Measurements from ENCODE around the gene SLC25A34. TPM values are rescaled to one million over a fixed set of nuclear protein-coding genes. Genes with fewer than 3 reads are reported as not detected.

The SLC25A34 gene
- total RNA-seq, 4 donors from 2014 or later, result 0.98 to 2.6 (median 2.0) TPM

DNA sequence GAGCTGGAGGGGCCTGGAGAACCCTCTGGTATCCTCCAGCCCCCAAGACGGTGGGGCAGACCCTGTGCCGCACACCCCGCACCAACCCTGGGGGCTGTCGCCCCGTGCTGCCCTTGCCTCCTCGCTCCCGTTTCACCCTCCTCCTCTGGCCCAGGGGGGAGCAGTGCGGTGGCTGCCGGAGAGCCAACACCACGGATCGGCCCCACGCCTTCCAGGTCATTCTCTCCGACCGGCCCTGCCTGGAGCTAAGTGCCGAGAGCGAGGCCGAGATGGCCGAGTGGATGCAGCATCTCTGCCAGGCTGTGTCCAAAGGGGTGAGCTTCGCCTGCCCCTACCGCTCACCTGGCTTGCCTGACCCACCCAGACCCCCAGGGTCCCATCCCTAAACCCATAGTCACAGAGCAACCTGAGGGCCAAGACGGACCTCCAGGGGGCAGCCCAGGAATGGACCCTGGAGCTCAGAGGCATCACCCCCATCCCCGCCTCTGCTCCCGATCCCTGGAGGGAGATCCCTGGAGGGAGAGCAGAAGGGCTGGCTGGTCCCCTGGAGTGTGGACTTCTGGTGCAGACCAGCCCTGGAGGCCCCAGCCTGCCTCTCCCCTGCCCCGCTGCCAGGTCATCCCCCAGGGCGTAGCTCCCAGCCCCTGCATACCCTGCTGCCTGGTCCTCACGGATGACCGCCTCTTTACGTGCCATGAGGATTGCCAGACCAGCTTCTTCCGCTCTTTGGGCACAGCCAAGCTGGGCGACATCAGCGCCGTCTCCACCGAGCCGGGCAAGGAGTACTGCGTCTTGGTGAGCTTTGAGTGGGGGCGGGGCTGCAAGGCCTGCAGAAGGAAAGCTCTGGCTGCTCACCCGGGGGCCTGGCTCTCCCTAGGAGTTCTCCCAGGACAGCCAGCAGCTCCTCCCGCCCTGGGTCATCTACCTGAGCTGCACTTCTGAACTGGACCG is 4.0 kb upstream of the SLC25A34 start:
- TF ChIP-seq CTCF (IDR thresholded peaks at IDR 0.05) (no peak), POLR2A (IDR thresholded peaks at IDR 0.05) (no peak)
- peaks cover 47 to 63% of the 10 kb centered on the region in 2 donors for H3K36me3 ChIP-seq
- intact Hi-C loops (cut with DNase I), result no loop called here

GRCh38 chr1:15732686-15733081 is 3.4 kb upstream of the SLC25A34 start:
- no CpG with 5 or more reads among the region's 7 CpGs for WGBS, 2 donors
- peak; percentile 49 to 63 for DNase-seq
- Histone ChIP-seq H3K4me1 (peaks cover 28 to 57% of the 10 kb centered on the region in 2 donors), H3K4me3 (replicated peaks in 1 of 3) (no peak overlapping the region), H3K27me3 (no peaks in the 10 kb centered on the region), H3K27ac (peak overlapping the region; percentile 58 to 72 (median 65)), H3K9me3 (no peaks in the 10 kb centered on the region), H3K36me3 (peaks cover 40 to 57% of the 10 kb centered on the region in 2 donors)
- intact Hi-C loops (cut with DNase I), result no loop called here
- TF ChIP-seq POLR2A (IDR thresholded peaks at IDR 0.05), result no peak
- no peak for TF ChIP-seq CTCF (IDR thresholded peaks at IDR 0.05)

More for the DNA sequence above, 4.0 kb upstream of the SLC25A34 start:
- H3K9me3 ChIP-seq, result no peaks in the 10 kb centered on the region
- DNase-seq, result peak; percentile 92 to 93
- 85 to 91% methylated on average over 26 of the region's 39 CpGs for WGBS, 2 donors
- no peaks in the 10 kb centered on the region for H3K27me3 ChIP-seq
- peak overlapping the region; percentile 58 to 72 (median 65) for H3K27ac ChIP-seq
- peaks cover 28 to 51% of the 10 kb centered on the region in 2 donors for H3K4me1 ChIP-seq
- no peak overlapping the region for H3K4me3 ChIP-seq (replicated peaks in 1 of 3)

GRCh38 chr1:15733218-15733725 is 2.8 kb upstream of the SLC25A34 start:
- TF ChIP-seq CTCF (IDR thresholded peaks at IDR 0.05), result no peak
- no peak for TF ChIP-seq POLR2A (IDR thresholded peaks at IDR 0.05)
- Histone ChIP-seq H3K27me3 (no peaks in the 10 kb centered on the region), H3K4me1 (peaks cover 28 to 62% of the 10 kb centered on the region in 2 donors), H3K36me3 (peaks cover 34 to 51% of the 10 kb centered on the region in 2 donors), H3K9me3 (no peaks in the 10 kb centered on the region), H3K4me3 (replicated peaks in 1 of 3) (no peak overlapping the region), H3K27ac (peak overlapping the region in 2 of 3 donors; percentile 65 to 72)
- WGBS, 2 donors, result 78 to 85% methylated on average over 9 to 10 of the region's 11 CpGs
- intact Hi-C loops (cut with DNase I), result no loop called here
- DNase-seq, result peak in 1 of 2 donors; percentile 33

GRCh38 chr1:15733726-15734226 is 2.3 kb upstream of the SLC25A34 start:
- 90 to 95% methylated on average over 2 to 22 of the region's 27 CpGs for WGBS, 2 donors
- TF ChIP-seq POLR2A (IDR thresholded peaks at IDR 0.05) (no peak), CTCF (IDR thresholded peaks at IDR 0.05) (no peak)
- Histone ChIP-seq H3K27ac (peak overlapping the region in 2 of 3 donors; percentile 65 to 72), H3K4me1 (peaks cover 28 to 62% of the 10 kb centered on the region in 2 donors), H3K4me3 (replicated peaks in 1 of 3) (no peak overlapping the region), H3K36me3 (peaks cover 29 to 46% of the 10 kb centered on the region in 2 donors), H3K9me3 (no peaks in the 10 kb centered on the region), H3K27me3 (no peaks in the 10 kb centered on the region)
- no peak for DNase-seq
- intact Hi-C loops (cut with DNase I), result no loop called here

Data from thyroid gland (tissue), 4 donors.